Cardiac fibroblast (primary cell): Measurements from ENCODE around the gene HSPA1B.

Experiments
- DNase-seq, 2 donors: peaks; one replicate each; pipeline versions ENCODE4 v3.0.0 to v3.0.0-alpha.2; 2010; ENCODE audit warnings: low read depth in 2 of 2
- H3K4me3 ChIP-seq, 2 donors: replicated peaks in 1 of 2; 1 replicate in 1 of 2; 2 replicates in 1 of 2; pipeline ENCODE4 v1.5.1; 2011; ENCODE audit warnings: low read depth in 2 of 2, low read length in 2 of 2, mild to moderate bottlenecking in 2 of 2, moderate library complexity in 1 of 2
- TF ChIP-seq, protein P1 (sequence below): IDR thresholded peaks from one replicate; pipeline ENCODE4 v1.5.1; 2011; ENCODE audit warnings: low read depth, mild to moderate bottlenecking, low read length, inconsistent platforms

The HSPA1B gene

GRCh38 chr6:31870385-31870921, 42.9 kb downstream of the HSPA1B start:
- TF ChIP-seq, protein P1, sequence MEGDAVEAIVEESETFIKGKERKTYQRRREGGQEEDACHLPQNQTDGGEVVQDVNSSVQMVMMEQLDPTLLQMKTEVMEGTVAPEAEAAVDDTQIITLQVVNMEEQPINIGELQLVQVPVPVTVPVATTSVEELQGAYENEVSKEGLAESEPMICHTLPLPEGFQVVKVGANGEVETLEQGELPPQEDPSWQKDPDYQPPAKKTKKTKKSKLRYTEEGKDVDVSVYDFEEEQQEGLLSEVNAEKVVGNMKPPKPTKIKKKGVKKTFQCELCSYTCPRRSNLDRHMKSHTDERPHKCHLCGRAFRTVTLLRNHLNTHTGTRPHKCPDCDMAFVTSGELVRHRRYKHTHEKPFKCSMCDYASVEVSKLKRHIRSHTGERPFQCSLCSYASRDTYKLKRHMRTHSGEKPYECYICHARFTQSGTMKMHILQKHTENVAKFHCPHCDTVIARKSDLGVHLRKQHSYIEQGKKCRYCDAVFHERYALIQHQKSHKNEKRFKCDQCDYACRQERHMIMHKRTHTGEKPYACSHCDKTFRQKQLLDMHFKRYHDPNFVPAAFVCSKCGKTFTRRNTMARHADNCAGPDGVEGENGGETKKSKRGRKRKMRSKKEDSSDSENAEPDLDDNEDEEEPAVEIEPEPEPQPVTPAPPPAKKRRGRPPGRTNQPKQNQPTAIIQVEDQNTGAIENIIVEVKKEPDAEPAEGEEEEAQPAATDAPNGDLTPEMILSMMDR: no peak
- no peak for DNase-seq
- H3K4me3 ChIP-seq: no peak overlapping the region

GRCh38 chr6:31871046-31871659, 43.6 kb downstream of the HSPA1B start:
- TF ChIP-seq, protein P1: no peak
- no peak overlapping the region for H3K4me3 ChIP-seq
- peak; percentile 6 to 21 for DNase-seq

DNA sequence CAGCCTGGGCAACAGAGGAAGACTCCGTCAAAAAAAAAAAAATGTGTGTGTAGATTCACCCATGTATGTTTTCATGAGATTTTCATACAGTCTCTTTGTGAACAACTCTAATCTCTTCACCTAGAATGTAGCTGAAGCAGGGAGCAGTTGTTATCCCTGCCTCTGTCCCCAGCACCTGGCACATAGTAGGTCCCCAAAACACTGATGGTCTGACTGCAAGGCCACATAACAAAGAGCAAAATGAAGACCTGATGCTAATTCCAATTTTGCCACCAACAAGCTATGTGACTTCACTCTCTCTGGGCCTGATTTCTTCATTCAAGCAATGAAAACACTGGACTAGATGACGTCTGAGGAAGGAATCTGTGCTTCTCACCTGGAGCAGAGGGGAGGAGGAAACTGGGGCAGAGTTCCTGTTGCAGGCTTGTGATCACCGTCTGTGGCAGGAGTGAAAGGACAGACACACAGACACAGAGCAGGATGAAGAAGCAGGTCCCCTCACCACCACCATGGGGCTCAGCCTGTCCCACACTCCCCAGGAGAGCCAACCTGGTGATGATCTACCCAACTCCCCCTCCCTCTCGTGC, 46.6 kb downstream of the HSPA1B start:
- DNase-seq: no peak
- TF ChIP-seq, protein P1: no peak
- no peak overlapping the region for H3K4me3 ChIP-seq

GRCh38 chr6:31874836-31875572, 47.5 kb downstream of the HSPA1B start:
- no peak overlapping the region for H3K4me3 ChIP-seq
- TF ChIP-seq, protein P1: no peak
- DNase-seq: no peak

GRCh38 chr6:31875877-31876276, 48.3 kb downstream of the HSPA1B start:
- no peak for DNase-seq
- no peak overlapping the region for H3K4me3 ChIP-seq
- TF ChIP-seq, protein P1: no peak

- no peak overlapping the region for H3K4me3 ChIP-seq
- no peak for DNase-seq
- TF ChIP-seq, protein P1: no peak
Observed at GRCh38 chr6:31876357-31876756, 48.8 kb downstream of the HSPA1B start.
